ENCODE data around the gene S1PR2. TPM values are rescaled to one million over a fixed set of nuclear protein-coding genes. Genes with fewer than 3 reads are reported as not detected.
A peak's percentile ranks its signal among the peaks of the same experiment; 100 is the strongest.

S1PR2 gene
- total RNA-seq, 2 donors from 2014 or later = 8.3 to 15.6 TPM

DNA sequence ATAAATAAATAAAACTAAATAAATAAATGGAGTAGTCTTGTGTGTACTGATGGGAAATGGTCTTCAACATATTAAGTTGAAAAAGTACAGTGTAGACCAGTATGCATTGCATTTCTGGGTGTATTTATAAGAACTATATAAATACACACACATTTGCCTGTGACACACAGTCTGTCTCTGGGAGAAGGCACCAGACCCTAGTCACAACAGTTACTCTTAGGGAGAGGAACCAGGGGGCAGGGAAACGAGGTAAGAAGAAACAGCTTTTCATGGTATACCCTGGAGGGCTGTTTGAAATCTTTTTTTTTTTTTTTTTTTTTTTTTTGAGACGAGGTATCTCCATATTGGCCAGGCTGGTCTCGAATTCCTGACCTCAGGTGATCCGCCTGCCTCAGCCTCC lies 2.8 kb upstream of the S1PR2 start:
- DNase-seq (ENCODE audit: low spot score) (no peak), ATAC-seq (ENCODE audit: insufficient number of reproducible peaks, low FRiP score, low read depth) (no peak)
- no peak overlapping the region for H3K4me3 ChIP-seq
- no peaks in the 10 kb centered on the region for H3K36me3 ChIP-seq
- TF ChIP-seq, protein P1, sequence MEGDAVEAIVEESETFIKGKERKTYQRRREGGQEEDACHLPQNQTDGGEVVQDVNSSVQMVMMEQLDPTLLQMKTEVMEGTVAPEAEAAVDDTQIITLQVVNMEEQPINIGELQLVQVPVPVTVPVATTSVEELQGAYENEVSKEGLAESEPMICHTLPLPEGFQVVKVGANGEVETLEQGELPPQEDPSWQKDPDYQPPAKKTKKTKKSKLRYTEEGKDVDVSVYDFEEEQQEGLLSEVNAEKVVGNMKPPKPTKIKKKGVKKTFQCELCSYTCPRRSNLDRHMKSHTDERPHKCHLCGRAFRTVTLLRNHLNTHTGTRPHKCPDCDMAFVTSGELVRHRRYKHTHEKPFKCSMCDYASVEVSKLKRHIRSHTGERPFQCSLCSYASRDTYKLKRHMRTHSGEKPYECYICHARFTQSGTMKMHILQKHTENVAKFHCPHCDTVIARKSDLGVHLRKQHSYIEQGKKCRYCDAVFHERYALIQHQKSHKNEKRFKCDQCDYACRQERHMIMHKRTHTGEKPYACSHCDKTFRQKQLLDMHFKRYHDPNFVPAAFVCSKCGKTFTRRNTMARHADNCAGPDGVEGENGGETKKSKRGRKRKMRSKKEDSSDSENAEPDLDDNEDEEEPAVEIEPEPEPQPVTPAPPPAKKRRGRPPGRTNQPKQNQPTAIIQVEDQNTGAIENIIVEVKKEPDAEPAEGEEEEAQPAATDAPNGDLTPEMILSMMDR (IDR thresholded peaks at IDR 0.05) = no peak
- H3K4me1 ChIP-seq (ENCODE audit: control insufficient read depth in 1 of 2, low read depth in 2 of 2) = peaks cover 0 to 22% of the 10 kb centered on the region in 2 donors
- no peaks in the 10 kb centered on the region for H3K9me3 ChIP-seq
- H3K27me3 ChIP-seq (replicated peaks; ENCODE audit: insufficient read depth) = no peaks in the 10 kb centered on the region
- H3K27ac ChIP-seq = no peak overlapping the region

DNA sequence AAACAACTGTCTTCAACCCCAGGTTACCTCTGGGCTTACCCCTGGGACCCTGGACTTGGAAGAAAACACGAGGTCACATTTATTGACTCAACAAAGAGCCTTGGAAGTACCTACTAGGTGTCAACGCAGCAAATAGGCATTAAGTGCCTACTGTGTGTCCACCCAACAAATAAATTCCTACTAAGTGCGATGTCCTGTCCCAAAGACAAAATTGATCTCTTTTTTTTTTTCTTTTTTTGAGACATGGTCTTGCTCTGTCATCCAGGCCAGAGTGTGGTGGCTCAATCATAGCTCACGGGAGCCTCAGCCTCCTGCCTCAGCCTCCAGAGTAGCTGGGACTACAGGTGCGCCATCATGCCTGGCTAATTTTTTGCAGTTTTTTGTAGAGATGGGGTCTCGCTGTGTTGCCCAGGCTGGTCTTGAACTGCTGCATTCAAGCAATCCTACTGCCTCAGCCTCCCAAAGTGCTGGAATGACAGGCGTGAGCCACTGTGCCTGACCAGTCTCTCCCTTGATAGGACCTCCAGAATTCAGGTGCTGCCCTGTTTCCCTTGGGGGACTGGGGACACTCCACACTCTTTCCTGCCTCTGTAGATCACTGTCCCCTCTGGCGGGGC lies 589 bp upstream of the S1PR2 start:
- Histone ChIP-seq H3K4me1 (ENCODE audit: control insufficient read depth in 1 of 2, low read depth in 2 of 2) (peaks cover 0 to 27% of the 10 kb centered on the region in 2 donors), H3K36me3 (no peaks in the 10 kb centered on the region), H3K27ac (no peak overlapping the region), H3K27me3 (replicated peaks; ENCODE audit: insufficient read depth) (no peaks in the 10 kb centered on the region), H3K4me3 (peak overlapping the region; percentile 89), H3K9me3 (no peaks in the 10 kb centered on the region)
- TF ChIP-seq, protein P1 (IDR thresholded peaks at IDR 0.05) = no peak
- DNase-seq (ENCODE audit: low spot score) (no peak), ATAC-seq (ENCODE audit: insufficient number of reproducible peaks, low FRiP score, low read depth) (no peak)

DNA sequence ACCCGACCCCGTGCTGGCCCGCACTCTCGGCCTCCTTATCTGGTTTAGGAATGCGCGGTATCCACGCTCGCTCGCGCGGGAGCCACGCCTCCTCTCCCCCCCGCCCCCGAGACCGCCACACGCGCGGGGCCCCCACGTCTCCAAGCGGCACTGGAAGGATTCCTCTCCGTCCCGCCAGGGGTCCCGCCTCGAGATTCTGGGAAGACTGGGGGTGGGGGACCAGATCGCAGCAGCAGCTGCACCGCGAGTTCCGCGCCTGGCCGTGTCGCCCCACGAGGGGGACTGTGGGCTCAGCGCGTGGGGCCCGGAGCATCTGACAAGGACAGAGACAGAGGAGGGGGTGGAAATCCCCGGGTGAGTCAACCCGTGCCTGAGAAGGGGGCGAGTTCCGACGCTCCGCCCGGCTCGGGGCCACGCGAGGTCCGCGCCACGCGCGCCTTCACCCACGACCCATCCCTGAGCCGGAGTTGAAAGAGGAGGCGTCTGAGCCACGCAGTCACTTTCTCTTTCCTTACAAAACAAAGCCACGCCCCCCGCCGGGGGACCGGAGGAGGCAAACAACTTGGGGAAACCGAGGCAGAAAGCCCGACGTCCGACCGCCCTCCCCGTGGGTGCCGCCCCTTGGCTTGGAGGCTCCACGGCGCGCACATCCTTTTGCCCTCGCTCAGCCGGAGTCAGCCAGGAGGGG lies 814 bp downstream of the S1PR2 start:
- Histone ChIP-seq H3K4me3 (peak overlapping the region; percentile 89), H3K27me3 (replicated peaks; ENCODE audit: insufficient read depth) (no peaks in the 10 kb centered on the region), H3K36me3 (no peaks in the 10 kb centered on the region), H3K27ac (peak overlapping the region in 1 of 2 donors; percentile 47), H3K9me3 (no peaks in the 10 kb centered on the region), H3K4me1 (ENCODE audit: control insufficient read depth in 1 of 2, low read depth in 2 of 2) (peaks cover 0 to 32% of the 10 kb centered on the region in 2 donors)
- TF ChIP-seq, protein P1 (IDR thresholded peaks at IDR 0.05) = no peak
- DNase-seq (ENCODE audit: low spot score) (no peak), ATAC-seq (ENCODE audit: insufficient number of reproducible peaks, low FRiP score, low read depth) (no peak)

GRCh38 chr19:10228920-10229319 lies 2.2 kb downstream of the S1PR2 start:
- peaks cover 0 to 32% of the 10 kb centered on the region in 2 donors for H3K4me1 ChIP-seq (ENCODE audit: control insufficient read depth in 1 of 2, low read depth in 2 of 2)
- no peak overlapping the region for H3K27ac ChIP-seq
- H3K36me3 ChIP-seq = peaks cover 7% of the 10 kb centered on the region
- TF ChIP-seq, protein P1 (IDR thresholded peaks at IDR 0.05) = peak; percentile 18
- no peaks in the 10 kb centered on the region for H3K27me3 ChIP-seq (replicated peaks; ENCODE audit: insufficient read depth)
- no peak overlapping the region for H3K4me3 ChIP-seq
- no peak for ATAC-seq (ENCODE audit: insufficient number of reproducible peaks, low FRiP score, low read depth)
- no peak for DNase-seq (ENCODE audit: low spot score)
- H3K9me3 ChIP-seq = no peaks in the 10 kb centered on the region

- Histone ChIP-seq H3K4me3 (no peak overlapping the region), H3K27me3 (replicated peaks; ENCODE audit: insufficient read depth) (no peaks in the 10 kb centered on the region), H3K36me3 (peaks cover 11% of the 10 kb centered on the region), H3K9me3 (no peaks in the 10 kb centered on the region), H3K27ac (no peak overlapping the region), H3K4me1 (ENCODE audit: control insufficient read depth in 1 of 2, low read depth in 2 of 2) (peaks cover 0 to 32% of the 10 kb centered on the region in 2 donors)
- no peak for DNase-seq (ENCODE audit: low spot score)
- no peak for ATAC-seq (ENCODE audit: insufficient number of reproducible peaks, low FRiP score, low read depth)
- TF ChIP-seq, protein P1 (IDR thresholded peaks at IDR 0.05) = no peak
Measured at GRCh38 chr19:10228393-10228792, 2.7 kb downstream of the S1PR2 start.

Data from thoracic aorta (tissue), 2 donors.